Measurements from ENCODE around the gene SMAD7.

DNA sequence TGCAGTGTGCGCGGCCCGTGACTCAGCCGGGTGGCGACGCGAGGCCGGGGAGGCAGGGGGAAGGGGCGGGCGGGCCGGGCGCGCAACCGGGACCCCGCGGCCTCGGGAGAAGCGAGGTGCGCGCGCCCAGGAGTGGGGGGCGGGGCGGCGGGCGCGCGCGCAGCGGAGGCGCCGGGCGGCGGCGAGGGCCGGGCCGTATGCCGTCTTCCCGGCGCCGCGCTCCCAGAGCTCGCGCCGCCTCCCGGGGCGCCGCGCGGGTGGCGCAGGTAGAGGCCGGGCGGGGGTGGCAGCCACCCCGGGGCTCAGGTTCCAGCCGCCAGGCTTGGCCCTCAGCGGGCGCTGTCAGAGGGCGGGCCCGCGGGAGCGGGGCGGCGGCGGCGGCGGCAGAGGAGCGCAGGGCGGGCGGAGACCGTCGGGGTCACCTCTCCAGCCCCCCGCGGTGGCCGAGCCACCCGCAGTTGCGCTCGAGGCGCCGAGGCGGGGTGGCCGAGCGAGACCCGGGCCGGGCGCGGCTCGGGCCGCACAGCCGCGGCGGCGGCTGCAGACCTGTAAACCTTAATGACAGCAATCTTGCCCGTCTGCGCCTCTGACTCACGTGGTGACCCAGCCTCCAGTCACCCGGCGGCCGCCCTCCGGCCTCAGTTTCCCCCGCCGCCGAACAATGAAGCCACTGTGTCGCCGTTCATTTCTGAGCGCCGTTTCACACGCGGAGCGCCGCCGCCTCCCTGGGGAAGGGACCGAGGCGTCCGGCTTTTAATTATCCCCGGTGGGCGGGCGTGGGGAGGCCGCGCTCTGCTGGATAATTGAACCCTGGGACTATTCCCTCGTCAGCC is 25.3 kb upstream of the SMAD7 start:
- no peak for TF ChIP-seq BHLHE40 (IDR thresholded peaks at IDR 0.05; ENCODE audit: borderline replicate concordance)
- TF ChIP-seq FOXK2 (IDR thresholded peaks at IDR 0.05): no peak
- TF ChIP-seq TARDBP (IDR thresholded peaks at IDR 0.05): no peak
- no peak for TF ChIP-seq ZNF384 (IDR thresholded peaks at IDR 0.05)
- no peak for TF ChIP-seq LEF1 (IDR thresholded peaks at IDR 0.05; ENCODE audit: borderline replicate concordance)
- TF ChIP-seq NFRKB (IDR thresholded peaks at IDR 0.05): no peak
- TF ChIP-seq SP1 (IDR thresholded peaks at IDR 0.05): no peak
- no peak for TF ChIP-seq FOXM1 (IDR thresholded peaks at IDR 0.05; ENCODE audit: borderline replicate concordance)
- no peak for TF ChIP-seq L3MBTL2 (conservative IDR thresholded peaks at IDR 0.05)
- TF ChIP-seq PKNOX1 (IDR thresholded peaks at IDR 0.05): no peak
- no peak for TF ChIP-seq SUZ12 (IDR thresholded peaks at IDR 0.05)
- no peak for TF ChIP-seq ELF4 (IDR thresholded peaks at IDR 0.05)
- TF ChIP-seq FOXA1 (IDR thresholded peaks at IDR 0.05): no peak
- no peak for TF ChIP-seq ARNT (IDR thresholded peaks at IDR 0.05)
